ENCODE data around the gene CMTR2. TPM values are rescaled to one million over a fixed set of nuclear protein-coding genes. Genes with fewer than 3 reads are reported as not detected.

CMTR2 gene
- total RNA-seq, 1 donor from 2014 or later: 20.5 TPM

- Mint-ChIP-seq H3K27ac (ENCODE audit: unreplicated experiment) (no peak overlapping the region), H3K36me3 (ENCODE audit: low read depth) (no peaks in the 10 kb centered on the region), H3K4me1 (peaks cover 7% of the 10 kb centered on the region), H3K27me3 (ENCODE audit: low read depth) (peaks cover 47% of the 10 kb centered on the region), H3K9me3 (no peaks in the 10 kb centered on the region), H3K4me3 (no peak overlapping the region)
- no peak for DNase-seq (ENCODE audit: low read depth, low spot score)
- TF ChIP-seq CTCF (conservative IDR thresholded peaks at IDR 0.05): no peak
Measured at GRCh38 chr16:71260995-71261394, 28.2 kb downstream of the CMTR2 start.

GRCh38 chr16:71259086-71259485 is 30.1 kb downstream of the CMTR2 start:
- peaks cover 43% of the 10 kb centered on the region for H3K27me3 Mint-ChIP-seq (ENCODE audit: low read depth)
- H3K9me3 Mint-ChIP-seq: no peaks in the 10 kb centered on the region
- no peak for DNase-seq (ENCODE audit: low read depth, low spot score)
- no peaks in the 10 kb centered on the region for H3K36me3 Mint-ChIP-seq (ENCODE audit: low read depth)
- H3K4me3 Mint-ChIP-seq: no peak overlapping the region
- TF ChIP-seq CTCF (conservative IDR thresholded peaks at IDR 0.05): no peak
- H3K4me1 Mint-ChIP-seq: peaks cover 25% of the 10 kb centered on the region
- H3K27ac Mint-ChIP-seq (ENCODE audit: unreplicated experiment): no peak overlapping the region

GRCh38 chr16:71258372-71258771 is 30.8 kb downstream of the CMTR2 start:
- no peaks in the 10 kb centered on the region for H3K9me3 Mint-ChIP-seq
- H3K4me3 Mint-ChIP-seq: no peak overlapping the region
- H3K27ac Mint-ChIP-seq (ENCODE audit: unreplicated experiment): no peak overlapping the region
- TF ChIP-seq CTCF (conservative IDR thresholded peaks at IDR 0.05): no peak
- no peaks in the 10 kb centered on the region for H3K36me3 Mint-ChIP-seq (ENCODE audit: low read depth)
- peaks cover 25% of the 10 kb centered on the region for H3K4me1 Mint-ChIP-seq
- peaks cover 38% of the 10 kb centered on the region for H3K27me3 Mint-ChIP-seq (ENCODE audit: low read depth)
- no peak for DNase-seq (ENCODE audit: low read depth, low spot score)

GRCh38 chr16:71257768-71258167 is 31.4 kb downstream of the CMTR2 start:
- no peak for DNase-seq (ENCODE audit: low read depth, low spot score)
- Mint-ChIP-seq H3K9me3 (no peaks in the 10 kb centered on the region), H3K4me3 (no peak overlapping the region), H3K27me3 (ENCODE audit: low read depth) (peaks cover 35% of the 10 kb centered on the region), H3K36me3 (ENCODE audit: low read depth) (no peaks in the 10 kb centered on the region), H3K27ac (ENCODE audit: unreplicated experiment) (no peak overlapping the region), H3K4me1 (peaks cover 25% of the 10 kb centered on the region)
- TF ChIP-seq CTCF (conservative IDR thresholded peaks at IDR 0.05): no peak

- H3K27ac Mint-ChIP-seq (ENCODE audit: unreplicated experiment): no peak overlapping the region
Measured at GRCh38 chr16:71255721-71256120, 33.5 kb downstream of the CMTR2 start.

More at GRCh38 chr16:71255721-71256120, 33.5 kb downstream of the CMTR2 start:
- peak; percentile 22 for DNase-seq (ENCODE audit: low read depth, low spot score)
- no peak for TF ChIP-seq CTCF (conservative IDR thresholded peaks at IDR 0.05)
- Mint-ChIP-seq H3K27me3 (ENCODE audit: low read depth) (peaks cover 23% of the 10 kb centered on the region), H3K36me3 (ENCODE audit: low read depth) (no peaks in the 10 kb centered on the region), H3K4me1 (peaks cover 25% of the 10 kb centered on the region), H3K4me3 (peak overlapping the region; percentile 14), H3K9me3 (no peaks in the 10 kb centered on the region)

Measured in neural crest cell (in vitro differentiated cells).